GM13976 (cell line): ENCODE measurements around the gene TDRD1.

Experiments
- DNase-seq: peaks from one replicate; pipeline ENCODE4 v3.0.0; 2012; ENCODE audit warnings: low spot score
- in situ Hi-C: fragments of 300-500 bp; cut with MboI; formaldehyde crosslinking; loops from one replicate; pipeline ENCODE4 v1.12.0; 2022; ENCODE audit warnings: low sequenced_read_pairs, mixed read lengths, inconsistent platforms; ENCODE audit not compliant: unreplicated experiment
- TF ChIP-seq, protein P1 (sequence below): IDR thresholded peaks from 2 replicates; pipeline ENCODE4 v1.5.1; 2012; ENCODE audit warnings: borderline replicate concordance, mild to moderate bottlenecking; ENCODE audit not compliant: insufficient read depth; ENCODE audit errors: extremely low read depth, missing control alignments, control extremely low read depth

TDRD1 gene

DNA sequence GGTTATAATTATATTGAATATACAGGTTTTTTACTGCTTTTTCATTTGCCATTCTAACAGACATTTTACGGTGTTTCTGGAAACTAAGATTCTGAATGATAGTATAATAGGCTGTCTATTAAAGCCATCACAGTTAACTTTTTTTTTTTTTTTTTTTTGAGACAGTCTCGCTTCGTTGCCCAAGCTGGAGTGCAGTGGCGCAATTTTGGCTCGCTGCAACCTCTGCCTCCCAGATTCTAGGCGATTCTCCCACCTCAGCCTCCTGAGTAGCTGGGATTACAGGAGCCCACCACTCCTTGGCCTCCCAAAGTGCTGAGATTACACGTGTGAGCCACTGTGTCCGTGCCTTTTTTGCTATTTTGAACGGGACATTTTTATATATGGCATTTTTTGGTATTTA lies 4.4 kb downstream of the TDRD1 start:
- TF ChIP-seq, protein P1, sequence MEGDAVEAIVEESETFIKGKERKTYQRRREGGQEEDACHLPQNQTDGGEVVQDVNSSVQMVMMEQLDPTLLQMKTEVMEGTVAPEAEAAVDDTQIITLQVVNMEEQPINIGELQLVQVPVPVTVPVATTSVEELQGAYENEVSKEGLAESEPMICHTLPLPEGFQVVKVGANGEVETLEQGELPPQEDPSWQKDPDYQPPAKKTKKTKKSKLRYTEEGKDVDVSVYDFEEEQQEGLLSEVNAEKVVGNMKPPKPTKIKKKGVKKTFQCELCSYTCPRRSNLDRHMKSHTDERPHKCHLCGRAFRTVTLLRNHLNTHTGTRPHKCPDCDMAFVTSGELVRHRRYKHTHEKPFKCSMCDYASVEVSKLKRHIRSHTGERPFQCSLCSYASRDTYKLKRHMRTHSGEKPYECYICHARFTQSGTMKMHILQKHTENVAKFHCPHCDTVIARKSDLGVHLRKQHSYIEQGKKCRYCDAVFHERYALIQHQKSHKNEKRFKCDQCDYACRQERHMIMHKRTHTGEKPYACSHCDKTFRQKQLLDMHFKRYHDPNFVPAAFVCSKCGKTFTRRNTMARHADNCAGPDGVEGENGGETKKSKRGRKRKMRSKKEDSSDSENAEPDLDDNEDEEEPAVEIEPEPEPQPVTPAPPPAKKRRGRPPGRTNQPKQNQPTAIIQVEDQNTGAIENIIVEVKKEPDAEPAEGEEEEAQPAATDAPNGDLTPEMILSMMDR, result no peak
- DNase-seq, result no peak
- in situ Hi-C loops, result no loop called here

DNA sequence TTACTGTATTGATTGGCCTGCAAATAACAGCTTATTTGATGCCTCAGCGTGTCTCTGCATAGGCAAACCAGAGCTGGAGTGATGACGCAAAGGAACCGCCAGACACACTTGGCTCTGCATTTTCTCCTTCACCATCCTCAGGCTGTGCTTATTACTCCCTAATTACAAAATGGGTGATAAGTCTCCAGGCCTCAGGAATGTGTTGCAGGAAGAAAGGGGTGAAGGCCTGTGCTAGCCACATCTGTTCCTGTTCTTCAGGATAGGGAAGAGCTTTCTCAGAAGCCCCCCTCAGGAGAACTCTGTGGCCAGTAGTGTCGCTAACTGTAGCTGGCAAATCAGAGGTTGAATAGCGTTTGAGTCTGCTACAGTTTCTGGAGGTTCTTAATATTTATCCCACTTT lies 5.1 kb downstream of the TDRD1 start:
- TF ChIP-seq, protein P1, result no peak
- DNase-seq, result no peak
- in situ Hi-C loops, result no loop called here

DNA sequence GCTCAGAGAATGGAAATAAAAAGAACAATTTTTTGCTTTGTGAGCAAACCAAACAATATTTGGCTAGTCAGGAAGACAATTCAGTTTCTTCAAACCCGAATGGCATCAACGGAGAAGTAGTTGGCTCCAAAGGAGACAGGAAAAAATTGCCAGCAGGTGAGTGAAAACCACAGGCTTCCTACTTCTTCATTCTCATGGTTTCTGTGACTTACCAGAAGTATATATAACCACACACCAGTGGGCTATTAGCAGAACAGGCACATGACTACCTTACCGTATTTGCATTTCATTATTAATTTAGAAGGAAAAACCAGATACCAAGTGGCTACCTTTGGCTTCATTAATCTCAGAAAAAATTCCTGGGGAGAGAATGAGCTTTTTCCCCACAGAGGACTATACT lies 8.8 kb downstream of the TDRD1 start:
- no peak for DNase-seq
- in situ Hi-C loops, result no loop called here
- TF ChIP-seq, protein P1, result no peak

DNA sequence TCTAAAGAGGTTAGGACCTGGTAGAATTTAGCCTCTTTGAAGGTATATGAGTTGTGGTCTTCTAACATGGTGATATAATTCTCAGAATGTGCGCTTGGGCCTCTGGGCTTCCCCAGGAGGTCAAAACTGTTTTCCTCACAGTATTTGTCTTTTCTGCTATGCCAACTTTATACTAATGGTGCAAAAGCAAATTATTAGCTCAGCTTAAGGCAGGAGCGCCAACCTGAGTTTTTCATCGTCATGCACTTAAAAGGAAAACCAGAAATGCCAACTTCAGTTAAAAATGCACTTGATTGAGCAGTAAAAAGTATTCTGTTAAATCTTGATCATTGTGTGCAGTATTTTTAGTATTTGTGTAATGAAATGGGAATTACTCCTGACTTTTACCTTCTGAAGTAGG lies 9.7 kb downstream of the TDRD1 start:
- DNase-seq, result no peak
- in situ Hi-C loops, result no loop called here
- TF ChIP-seq, protein P1, result no peak

DNA sequence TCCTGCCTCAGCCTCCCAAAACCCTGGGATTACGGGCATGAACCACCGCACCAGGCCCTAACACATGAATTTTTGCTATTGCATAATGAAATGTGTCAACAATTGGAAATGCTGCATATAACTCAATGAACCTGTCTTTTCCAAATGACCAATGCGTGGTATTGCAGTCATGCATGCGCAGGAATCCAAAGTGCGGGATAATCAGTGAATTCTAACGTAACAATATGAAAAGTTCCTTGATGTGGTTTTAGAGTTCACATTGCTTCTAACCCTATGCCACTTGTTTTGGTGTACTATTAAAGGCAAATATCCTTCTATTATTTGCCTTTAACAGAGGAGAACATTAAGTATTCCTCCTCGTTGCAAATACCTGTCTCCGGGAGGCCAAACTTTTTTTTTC lies 10.5 kb downstream of the TDRD1 start:
- TF ChIP-seq, protein P1, result no peak
- in situ Hi-C loops, result no loop called here

DNA sequence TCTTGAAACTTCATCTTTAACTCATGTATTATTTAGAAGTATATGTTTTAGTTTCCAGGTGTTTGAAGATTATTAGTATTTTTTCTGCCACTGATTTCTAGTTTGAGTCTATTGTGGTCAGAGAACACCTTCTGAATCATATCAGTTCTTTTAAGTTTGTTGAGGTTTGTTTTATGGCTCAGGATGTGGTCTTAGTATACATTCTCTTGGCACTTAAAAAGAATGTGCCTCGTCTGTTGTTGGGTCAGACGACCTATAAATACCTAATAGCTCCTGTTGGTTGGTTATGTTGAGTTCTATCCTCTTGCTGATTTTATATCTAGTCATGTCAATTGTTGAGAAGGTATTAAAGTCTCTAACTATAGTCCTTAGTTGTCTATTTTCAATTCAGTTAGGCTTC lies 15.9 kb downstream of the TDRD1 start:
- in situ Hi-C loops, result no loop called here
- TF ChIP-seq, protein P1, result no peak
- no peak for DNase-seq

More for the DNA sequence above, 10.5 kb downstream of the TDRD1 start:
- no peak for DNase-seq

DNA sequence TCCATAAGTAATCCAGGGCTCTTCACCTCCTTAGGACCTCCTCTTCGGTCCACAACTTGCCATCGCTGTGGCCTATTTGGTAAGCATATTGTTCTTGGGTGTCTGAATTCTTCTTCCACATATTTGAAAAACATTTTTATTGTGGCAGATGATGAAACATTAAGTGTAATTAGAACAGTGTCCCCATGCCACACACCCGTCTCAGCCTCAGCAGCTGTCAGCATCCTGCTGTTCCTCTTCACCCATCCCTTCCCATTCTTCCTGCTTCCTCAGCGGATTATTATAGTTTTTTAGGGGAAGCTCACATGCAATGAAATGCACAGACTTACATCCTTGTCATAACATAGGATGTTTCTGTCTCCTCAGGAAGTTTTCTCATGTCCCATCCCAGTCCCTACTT lies 20.1 kb downstream of the TDRD1 start:
- TF ChIP-seq, protein P1, result no peak
- DNase-seq, result no peak
- in situ Hi-C loops, result no loop called here
